Melanocyte of skin (primary cell): ENCODE data around the gene ARHGAP22. TPM values are rescaled to one million over a fixed set of nuclear protein-coding genes. Genes with fewer than 3 reads are reported as not detected.

Source experiments
- small RNA-seq, 2 donors: library from RNA; depleted of rRNA; stranded (forward); fragments of <200 nt; gene quantifications; one replicate each; pipeline ENCODE3, GENCODE V24; 2012
- total RNA-seq, 2 donors: library from RNA; depleted of rRNA; stranded (reverse); fragments of >200 nt; gene quantifications; 2 replicates each; pipeline ENCODE4 v1.2.3, GENCODE V29; 2012

Gene ARHGAP22, protein sequence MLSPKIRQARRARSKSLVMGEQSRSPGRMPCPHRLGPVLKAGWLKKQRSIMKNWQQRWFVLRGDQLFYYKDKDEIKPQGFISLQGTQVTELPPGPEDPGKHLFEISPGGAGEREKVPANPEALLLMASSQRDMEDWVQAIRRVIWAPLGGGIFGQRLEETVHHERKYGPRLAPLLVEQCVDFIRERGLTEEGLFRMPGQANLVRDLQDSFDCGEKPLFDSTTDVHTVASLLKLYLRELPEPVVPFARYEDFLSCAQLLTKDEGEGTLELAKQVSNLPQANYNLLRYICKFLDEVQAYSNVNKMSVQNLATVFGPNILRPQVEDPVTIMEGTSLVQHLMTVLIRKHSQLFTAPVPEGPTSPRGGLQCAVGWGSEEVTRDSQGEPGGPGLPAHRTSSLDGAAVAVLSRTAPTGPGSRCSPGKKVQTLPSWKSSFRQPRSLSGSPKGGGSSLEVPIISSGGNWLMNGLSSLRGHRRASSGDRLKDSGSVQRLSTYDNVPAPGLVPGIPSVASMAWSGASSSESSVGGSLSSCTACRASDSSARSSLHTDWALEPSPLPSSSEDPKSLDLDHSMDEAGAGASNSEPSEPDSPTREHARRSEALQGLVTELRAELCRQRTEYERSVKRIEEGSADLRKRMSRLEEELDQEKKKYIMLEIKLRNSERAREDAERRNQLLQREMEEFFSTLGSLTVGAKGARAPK
- 1 to 10 TPM; 1.0 to 3.7 TPM for total RNA-seq

DNA sequence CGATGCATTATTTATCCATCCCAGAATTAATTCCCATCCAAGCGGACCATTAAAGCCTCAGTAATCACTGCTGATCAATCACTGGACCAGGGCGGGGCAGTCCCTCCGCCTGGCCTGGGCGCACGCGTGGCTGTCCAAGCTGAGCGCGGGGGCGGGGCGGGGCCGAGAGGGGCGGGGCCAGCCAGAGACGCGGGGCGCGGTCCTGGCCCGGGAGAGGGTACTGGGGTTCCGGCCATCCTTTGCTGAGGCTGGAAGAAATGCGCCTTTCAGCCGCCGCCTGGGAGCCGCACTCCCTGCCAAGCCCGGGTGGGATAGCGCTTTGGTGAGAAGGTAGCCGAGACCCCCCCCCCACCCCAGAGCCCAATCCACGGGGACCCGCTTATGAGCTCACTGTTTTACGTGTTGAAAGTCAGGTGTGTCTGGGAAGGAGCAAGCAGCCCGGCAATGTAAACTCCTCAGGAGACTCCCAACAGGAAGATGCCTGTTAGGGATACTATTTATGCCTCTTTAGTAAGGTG lies at the start of gene ARHGAP22:
TSS of gene ARHGAP22 (minus strand) at position 83 of the 518 bp plus-strand sequence. CDS start 277 bp downstream, outside the sequence.

Small RNAs within 50 kb of the gene (small RNA-seq; reads per million reads assigned to genes)
- 0 to 0.06 reads per million in 2 donors for gene AC016397.1

Other genes with a start within 250 kb of the ARHGAP22 start
- gene WDFY4, start 79.8 kb upstream of the ARHGAP22 start, total RNA-seq, result not detected